Activated naive CD4-positive, alpha-beta T cell (primary cell): ENCODE data around the gene CCNL2.
"Not testable (repeated sequence)": the region's sequence is repeated elsewhere in the genome, so short reads cannot be mapped to it uniquely, and the experiment has no call there.

Experiments used
- DNase-seq, 4 experiments: peaks; one replicate each; lab custom pipeline; 2025; lab: John Stamatoyannopoulos, UW

The CCNL2 gene

DNA sequence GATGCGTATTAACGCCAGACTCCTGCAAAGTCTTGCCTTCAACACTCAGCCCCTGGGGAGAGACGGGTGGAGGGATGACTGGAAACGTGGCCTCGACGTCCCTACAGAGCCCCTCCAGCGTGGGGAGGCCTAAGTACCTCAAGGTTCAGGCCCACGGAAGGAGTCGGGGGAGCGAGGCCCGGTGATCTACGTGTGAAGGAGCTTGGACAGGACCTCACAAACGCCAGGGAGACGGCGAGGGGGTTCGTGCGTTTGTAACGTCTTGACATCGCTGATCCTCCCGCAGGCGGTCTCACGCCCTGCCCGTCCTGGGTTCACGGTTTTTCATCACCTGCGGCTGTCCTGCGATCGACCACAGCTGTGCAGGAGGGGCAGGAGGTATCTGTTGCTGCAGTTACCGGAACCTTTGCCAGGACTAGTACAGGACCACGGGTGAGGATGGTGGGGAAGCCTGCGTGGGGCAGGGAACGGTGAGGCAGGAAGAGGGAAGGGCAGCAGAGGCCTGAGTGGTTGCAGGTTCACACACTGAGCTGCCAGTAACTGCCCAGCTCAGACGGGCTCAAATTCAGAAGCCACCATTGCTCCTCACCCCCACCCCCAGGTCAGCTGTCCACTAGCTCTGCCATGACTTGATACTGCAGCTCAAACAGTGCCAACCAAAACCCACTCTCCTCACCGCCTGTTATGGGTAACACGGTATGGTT is 889 bp upstream of the CCNL2 start:
- no peak for DNase-seq

DNA sequence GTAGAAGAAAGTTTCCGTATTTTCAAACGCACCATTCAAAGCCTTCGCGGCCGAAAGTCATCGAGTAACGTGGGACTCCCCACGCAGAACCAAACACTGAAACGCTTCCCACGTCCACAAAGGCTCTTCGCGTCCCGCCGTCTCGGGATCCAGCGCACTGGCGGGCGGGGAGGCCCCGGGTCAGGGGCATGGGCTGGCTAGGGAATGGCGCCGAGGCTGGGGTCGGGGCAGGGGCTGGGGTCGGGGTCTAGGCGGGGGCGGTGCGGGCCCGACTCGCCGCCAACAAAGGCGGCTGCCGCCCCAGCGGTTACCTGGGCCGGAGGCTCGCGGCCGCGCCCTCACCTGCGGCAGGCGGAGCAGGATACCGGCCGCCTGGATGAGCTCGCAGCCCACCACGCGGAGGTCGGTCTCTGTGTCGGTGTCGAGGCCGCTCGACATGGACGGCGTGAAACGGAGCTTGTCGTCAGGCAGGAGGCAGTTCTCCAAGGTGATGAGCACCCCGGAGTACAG is 403 bp downstream of the CCNL2 start:
- DNase-seq, result no peak

DNA sequence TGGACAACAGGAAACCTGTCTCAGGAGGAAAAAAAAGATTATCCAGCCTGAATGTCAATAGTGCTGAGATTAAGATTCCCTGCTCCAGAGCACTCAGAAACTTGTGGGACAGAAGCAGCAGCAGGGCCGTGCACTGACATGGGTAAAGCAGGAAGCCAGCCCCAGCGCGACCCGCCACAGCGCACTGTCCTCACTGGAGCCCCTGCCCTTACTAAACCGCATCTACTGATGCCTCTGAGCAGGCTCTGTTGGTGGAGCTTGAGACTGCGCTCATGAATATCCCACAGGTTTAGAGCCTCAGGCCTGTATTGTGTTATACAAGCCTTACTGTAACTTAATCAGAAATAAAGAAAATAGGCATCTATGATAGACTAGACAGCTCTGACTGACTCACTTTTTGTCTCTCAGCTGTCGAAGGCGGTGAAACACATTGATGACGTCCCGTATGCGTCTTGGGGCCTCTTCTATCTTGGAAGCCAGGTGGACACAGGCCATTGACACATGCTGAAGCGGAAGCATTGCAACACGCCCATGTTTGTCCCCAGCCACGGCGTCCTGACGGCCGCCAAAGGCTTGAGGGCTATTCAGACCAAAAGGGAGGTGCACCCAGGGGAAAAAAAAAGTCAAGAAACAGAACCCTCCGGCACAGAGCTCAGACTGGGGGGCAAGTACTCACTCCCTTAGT is 1.2 kb downstream of the CCNL2 start:
- no peak for DNase-seq

DNA sequence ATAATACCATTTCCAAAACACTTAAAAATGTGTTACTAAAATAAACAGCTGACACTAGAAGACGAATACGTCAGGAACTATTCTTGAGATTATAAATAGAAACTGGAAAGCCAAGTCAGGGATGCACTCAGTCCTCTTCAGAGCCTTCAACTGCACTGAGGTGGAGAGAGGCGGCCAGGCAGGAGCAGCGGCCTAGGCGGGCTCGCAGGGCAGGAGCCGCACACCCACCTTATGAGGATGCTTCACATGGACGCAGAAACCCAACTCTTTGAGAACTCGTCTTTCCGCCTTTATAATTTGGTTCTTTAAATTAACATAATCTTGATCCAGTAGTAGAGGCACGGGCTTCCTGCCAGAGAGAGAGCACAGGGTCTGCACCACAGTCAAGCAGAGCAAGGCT is 4.0 kb downstream of the CCNL2 start:
- DNase-seq, result no peak

DNA sequence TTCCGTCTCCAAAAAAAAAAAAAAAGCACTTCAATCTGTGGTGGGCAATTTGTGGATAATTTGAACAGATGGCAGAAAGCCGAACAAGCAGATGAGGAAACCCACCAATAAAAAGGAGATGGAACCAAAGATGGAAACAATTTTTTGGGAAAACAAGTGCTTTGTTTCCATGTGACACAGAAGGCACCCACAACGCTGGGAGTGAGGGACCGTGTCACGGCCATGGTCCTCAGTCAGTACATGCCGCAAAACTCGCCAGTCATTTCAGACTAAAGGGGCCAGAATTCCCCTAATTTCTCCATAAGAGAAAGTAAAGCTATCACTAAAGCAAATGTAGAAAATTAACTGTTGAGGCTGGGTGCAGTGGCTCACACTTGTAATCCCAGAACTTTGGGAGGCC is 5.0 kb downstream of the CCNL2 start:
- no peak for DNase-seq

GRCh38 chr1:1393428-1393827 is 5.7 kb downstream of the CCNL2 start:
- DNase-seq, result no peak

DNA sequence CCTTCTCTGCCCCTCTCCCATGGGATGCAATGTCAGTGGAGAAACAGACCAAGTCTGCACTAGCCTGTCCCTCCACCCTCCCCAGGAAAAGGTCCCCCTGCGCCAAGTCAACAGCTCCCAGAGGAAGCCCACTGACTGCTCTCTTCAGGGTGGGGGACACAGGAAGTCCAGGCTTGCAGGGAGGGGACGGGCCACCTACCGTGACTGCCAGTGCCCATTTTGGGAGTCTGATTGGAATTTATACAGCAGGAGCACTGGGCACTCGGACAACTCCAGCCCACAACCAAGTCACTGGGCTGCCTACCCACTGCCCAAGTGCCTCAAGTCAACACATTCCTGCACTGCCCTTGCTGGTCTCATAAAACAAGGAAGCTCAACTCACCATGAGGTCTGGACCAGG is 6.1 kb downstream of the CCNL2 start:
- no peak for DNase-seq

DNA sequence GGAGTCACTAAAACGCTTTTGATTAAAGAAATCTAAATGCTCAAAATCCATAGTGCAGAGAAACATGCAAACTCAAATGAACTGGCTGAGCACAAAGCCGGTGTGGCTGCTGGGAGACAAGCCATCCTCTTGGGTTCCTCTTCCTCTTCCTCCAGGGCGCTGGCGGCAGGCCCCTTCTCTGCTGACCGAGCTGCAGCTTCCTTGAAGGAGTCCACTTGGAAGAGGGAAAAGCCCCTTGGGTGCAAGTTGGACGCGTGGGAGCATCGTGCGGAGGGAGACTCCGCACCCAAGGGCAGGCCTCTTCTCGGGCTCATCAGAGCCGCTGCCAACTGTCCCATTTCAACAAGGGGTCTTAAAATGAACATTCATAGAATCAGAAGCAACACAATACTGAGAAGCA is 7.9 kb downstream of the CCNL2 start:
- DNase-seq, result no peak

DNA sequence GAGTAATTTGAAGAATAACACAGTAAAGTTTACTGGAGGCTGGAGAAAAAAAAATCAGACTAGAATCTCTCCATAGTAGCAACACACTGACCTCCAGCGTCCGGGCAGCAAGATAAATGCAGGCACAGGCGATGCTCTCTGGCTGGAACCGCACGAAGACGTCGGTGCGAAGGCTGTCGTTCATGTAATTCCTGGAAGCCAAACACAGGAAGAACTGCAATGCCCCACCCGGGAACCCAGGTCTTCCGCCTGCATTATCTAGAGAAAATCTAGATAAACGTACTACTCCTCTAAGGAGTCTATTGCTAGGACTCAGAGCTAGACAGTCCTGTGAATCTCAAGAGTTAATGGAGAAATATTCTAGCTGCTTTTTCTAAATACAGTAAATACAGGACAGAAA is 8.5 kb downstream of the CCNL2 start:
- DNase-seq, result no peak

DNA sequence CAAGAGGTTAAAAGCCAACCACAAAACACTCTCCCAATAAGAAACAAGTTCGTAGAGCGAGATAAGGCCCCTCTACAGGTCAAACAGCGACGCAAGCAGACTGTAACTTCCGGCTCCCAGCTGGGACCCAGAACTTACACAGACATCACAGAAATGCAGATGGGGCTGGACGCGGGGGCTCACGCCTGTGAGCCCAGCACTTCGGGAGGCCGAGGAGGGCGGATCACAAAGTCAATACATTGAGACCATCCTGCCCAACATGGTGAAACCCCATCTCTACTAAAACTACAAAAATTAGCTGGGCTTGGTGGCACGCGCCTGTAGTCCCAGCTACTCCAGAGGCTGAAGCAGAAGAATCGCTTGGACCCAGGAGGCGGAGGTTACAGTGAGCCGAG is 11.1 kb downstream of the CCNL2 start:
- DNase-seq, result no peak

DNA sequence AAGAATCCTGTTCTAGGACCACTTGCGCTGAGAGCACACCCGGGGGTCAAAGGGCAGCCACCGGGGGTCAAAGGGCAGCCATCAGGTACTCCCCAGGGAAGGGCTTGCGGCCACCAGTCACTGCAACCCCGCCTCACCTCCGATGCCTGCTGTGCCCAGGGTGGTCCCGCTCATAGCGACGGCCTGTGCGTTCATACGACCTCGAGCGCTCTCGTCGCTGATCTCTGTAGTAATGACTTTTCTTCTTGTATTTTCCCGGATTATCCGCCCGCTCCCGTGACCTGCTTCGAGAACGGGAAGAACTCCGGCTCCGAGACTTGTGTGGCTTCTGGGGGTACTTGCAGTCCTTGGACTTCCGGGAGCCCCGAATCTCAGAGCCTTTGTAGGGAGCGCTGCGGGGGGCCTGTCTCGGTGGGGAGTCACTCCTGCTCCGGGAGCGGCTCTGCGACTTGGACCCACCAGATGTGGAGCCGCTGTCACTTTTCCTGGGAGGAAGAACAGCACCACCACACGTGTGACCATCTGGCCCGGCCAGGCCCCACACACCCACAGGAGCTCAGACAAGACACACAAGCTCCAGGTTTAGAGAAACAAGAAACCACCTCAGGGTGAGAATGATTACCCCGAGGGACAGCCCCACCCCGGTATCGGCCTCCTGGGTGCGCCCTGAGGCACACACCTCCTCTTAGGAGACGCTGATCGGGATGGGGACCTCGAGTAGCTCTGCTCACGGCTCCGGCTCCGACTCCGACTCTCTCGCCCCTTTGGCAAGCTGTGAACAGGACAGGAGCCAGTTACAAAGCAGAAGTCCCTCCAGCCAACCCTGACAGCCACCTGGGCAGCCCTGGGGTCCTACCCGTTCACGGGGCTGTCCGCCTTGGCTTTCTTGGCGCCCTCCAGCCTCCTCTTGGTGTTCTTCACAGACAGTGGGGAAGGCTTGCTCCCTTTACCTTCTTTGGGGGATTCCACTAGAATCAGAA is 11.7 kb downstream of the CCNL2 start:
- no peak for DNase-seq

- no peak for DNase-seq
Observed at GRCh38 chr1:1385931-1386330, 13.2 kb downstream of the CCNL2 start.

- DNase-seq, result not testable (repeated sequence)
Observed at GRCh38 chr1:1385339-1385738, 13.8 kb downstream of the CCNL2 start.

GRCh38 chr1:1381294-1381693 is 17.8 kb downstream of the CCNL2 start:
- DNase-seq, result no peak

- no peak for DNase-seq
Observed at GRCh38 chr1:1380860-1381259, 18.3 kb downstream of the CCNL2 start.

GRCh38 chr1:1377540-1378205 is 21.5 kb downstream of the CCNL2 start:
- DNase-seq, result no peak

GRCh38 chr1:1376551-1377226 is 22.4 kb downstream of the CCNL2 start:
- no peak for DNase-seq

DNA sequence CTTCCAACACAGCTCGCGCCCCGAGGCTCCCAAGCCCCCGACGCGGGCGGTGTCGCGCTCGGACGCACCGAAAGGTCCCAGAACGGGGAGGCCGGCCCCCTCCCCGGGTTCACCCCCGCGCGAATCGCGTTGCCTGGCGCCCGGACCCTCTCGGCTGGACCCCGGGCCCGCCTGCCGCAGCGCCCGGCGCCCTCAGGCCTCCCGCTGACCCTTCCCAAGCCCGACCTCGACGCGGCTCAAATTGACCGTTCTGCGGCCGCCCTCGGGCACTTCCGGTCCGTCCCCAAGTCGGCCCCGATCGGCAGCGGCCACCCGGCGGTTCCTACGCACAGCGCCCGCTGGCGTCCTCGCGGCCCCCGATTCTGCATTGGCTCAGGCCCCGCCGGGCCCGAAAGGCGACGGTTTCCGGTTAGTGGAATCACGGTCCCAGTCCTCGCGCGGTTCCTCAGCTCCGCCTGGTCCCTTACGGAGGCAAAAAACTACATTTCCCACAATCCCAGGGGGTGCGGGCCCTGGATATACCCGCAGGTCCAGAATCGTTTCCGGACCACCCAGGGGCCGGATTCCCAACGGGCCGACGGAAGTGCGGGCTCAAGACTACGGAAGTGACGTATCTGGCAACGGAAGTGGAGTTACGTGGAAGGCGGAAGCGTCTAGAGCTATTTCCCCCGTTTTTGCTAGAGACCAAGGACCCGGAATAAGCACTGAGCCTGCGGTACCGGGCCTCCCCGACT is 24.0 kb downstream of the CCNL2 start, which contains the start of gene AURKAIP1:
AURKAIP1 (minus strand) TSS at position 279 of the 734 bp plus-strand sequence. CDS start 451 bp downstream, outside the sequence.
- DNase-seq, result peak; percentile 86 to 90 (median 87)

DNA sequence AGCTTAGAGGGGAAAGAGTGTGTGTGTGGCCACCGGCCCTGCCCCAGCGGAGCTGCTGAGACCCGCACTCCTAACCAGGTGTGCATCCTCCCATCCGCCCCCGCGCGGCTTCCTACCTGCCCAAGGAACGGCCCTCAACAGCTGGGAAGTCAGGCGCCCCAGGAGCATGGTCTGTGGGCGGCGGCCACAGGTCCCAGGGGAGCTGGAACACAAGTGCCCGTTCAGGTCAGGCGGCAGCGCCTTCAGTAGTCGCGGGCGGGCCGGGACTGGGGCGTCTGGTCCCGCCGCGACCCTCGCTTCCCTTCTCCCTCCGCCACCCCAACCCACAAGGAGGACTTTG is 24.6 kb downstream of the CCNL2 start:
- DNase-seq, result no peak

DNA sequence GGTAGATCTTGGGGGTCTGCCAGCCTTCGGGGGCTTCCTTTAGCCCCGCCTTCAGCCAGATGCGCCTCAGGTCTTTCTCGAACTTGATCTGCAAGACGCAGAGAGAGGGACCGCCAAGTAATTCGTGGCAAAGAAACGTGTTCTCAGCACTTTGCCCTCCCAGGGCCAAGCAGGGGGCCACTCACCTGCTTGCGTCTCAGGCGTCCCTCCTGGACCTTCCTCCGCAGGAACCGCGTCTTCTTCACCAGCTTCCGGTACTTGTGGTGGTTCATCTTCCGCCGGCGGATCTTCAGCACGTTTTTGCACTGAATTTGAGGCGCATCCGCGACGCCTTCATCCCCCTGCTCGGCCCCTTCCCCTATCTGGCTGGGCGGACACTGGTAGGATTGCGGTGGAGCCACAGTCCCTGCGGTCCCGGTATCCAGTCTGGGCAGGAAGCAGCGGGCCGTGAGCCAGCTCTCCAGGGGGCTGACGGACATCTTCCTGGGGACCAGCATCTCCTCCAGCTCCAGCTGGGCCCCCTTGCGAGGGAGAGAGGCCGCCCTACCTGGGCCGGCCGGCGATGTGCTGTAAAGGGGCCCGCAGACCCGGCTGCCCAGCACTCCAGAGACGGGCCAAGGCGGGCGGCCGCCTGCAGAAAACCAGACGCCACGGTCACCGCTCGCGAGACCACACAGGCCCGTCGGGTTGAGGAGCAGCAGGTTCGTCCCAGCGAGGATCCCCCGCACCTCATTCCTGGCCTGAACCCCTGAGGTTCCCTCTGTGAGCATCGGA is 25.1 kb downstream of the CCNL2 start:
- no peak for DNase-seq
